NCI-H524 (cell line): ENCODE measurements around the gene MAST4.

Experiments used
- DNase-seq, 2 experiments: peaks; one replicate each; lab custom pipeline; 2025; lab: John Stamatoyannopoulos, UW

Gene MAST4

GRCh38 chr5:67043796-67044511 is 447.8 kb downstream of the MAST4 start:
- no peak for DNase-seq

GRCh38 chr5:67045816-67046740 is 449.9 kb downstream of the MAST4 start:
- DNase-seq, result no peak

GRCh38 chr5:67047160-67047559 is 451.0 kb downstream of the MAST4 start:
- no peak for DNase-seq

GRCh38 chr5:67047616-67048015 is 451.4 kb downstream of the MAST4 start:
- DNase-seq, result no peak

GRCh38 chr5:67050125-67050524 is 453.9 kb downstream of the MAST4 start:
- DNase-seq, result no peak

- DNase-seq, result no peak
These were observed 454.4 kb downstream of the MAST4 start for GRCh38 chr5:67050635-67051034.

- DNase-seq, result peak; percentile 0 to 71
These were observed 455.0 kb downstream of the MAST4 start for GRCh38 chr5:67051164-67051563.

- DNase-seq, result no peak
These were observed 455.8 kb downstream of the MAST4 start for GRCh38 chr5:67052034-67052433.

GRCh38 chr5:67053229-67053628 is 457.0 kb downstream of the MAST4 start:
- no peak for DNase-seq

GRCh38 chr5:67058998-67059743 is 463.0 kb downstream of the MAST4 start:
- no peak for DNase-seq

- DNase-seq, result no peak
These were observed 463.7 kb downstream of the MAST4 start for GRCh38 chr5:67059744-67060490.

GRCh38 chr5:67061511-67061910 is 465.3 kb downstream of the MAST4 start:
- no peak for DNase-seq

- DNase-seq, result no peak
These were observed 466.9 kb downstream of the MAST4 start for GRCh38 chr5:67063055-67063454.

GRCh38 chr5:67063791-67064190 is 467.6 kb downstream of the MAST4 start:
- no peak for DNase-seq

GRCh38 chr5:67065237-67065636 is 469.0 kb downstream of the MAST4 start:
- peak in 1 of 2 experiments; percentile 69 for DNase-seq

GRCh38 chr5:67065696-67066095 is 469.5 kb downstream of the MAST4 start:
- no peak for DNase-seq

GRCh38 chr5:67066815-67067214 is 470.6 kb downstream of the MAST4 start:
- no peak for DNase-seq

GRCh38 chr5:67073045-67073680 is 477.0 kb downstream of the MAST4 start:
- no peak for DNase-seq

GRCh38 chr5:67077296-67077695 is 481.1 kb downstream of the MAST4 start:
- DNase-seq, result no peak

- no peak for DNase-seq
These were observed 485.1 kb downstream of the MAST4 start for GRCh38 chr5:67081261-67081660.

- DNase-seq, result no peak
These were observed 486.7 kb downstream of the MAST4 start for GRCh38 chr5:67082941-67083340.
